ENCODE measurements around the gene CHD5.

- TF ChIP-seq, protein P1, sequence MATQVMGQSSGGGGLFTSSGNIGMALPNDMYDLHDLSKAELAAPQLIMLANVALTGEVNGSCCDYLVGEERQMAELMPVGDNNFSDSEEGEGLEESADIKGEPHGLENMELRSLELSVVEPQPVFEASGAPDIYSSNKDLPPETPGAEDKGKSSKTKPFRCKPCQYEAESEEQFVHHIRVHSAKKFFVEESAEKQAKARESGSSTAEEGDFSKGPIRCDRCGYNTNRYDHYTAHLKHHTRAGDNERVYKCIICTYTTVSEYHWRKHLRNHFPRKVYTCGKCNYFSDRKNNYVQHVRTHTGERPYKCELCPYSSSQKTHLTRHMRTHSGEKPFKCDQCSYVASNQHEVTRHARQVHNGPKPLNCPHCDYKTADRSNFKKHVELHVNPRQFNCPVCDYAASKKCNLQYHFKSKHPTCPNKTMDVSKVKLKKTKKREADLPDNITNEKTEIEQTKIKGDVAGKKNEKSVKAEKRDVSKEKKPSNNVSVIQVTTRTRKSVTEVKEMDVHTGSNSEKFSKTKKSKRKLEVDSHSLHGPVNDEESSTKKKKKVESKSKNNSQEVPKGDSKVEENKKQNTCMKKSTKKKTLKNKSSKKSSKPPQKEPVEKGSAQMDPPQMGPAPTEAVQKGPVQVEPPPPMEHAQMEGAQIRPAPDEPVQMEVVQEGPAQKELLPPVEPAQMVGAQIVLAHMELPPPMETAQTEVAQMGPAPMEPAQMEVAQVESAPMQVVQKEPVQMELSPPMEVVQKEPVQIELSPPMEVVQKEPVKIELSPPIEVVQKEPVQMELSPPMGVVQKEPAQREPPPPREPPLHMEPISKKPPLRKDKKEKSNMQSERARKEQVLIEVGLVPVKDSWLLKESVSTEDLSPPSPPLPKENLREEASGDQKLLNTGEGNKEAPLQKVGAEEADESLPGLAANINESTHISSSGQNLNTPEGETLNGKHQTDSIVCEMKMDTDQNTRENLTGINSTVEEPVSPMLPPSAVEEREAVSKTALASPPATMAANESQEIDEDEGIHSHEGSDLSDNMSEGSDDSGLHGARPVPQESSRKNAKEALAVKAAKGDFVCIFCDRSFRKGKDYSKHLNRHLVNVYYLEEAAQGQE (IDR thresholded peaks at IDR 0.05; ENCODE audit: borderline replicate concordance in 1 of 2, low read depth in 1 of 2, low read length in 2 of 2) = no peak
- TF ChIP-seq ELF4 (CRISPR knock-in tag; IDR thresholded peaks at IDR 0.05; ENCODE audit: borderline replicate concordance) = no peak
- TF ChIP-seq PREB (CRISPR knock-in tag; IDR thresholded peaks at IDR 0.05) = no peak
- no peak for TF ChIP-seq REL (CRISPR knock-in tag; conservative IDR thresholded peaks at IDR 0.05)
- TF ChIP-seq CTCF (CRISPR knock-in tag; IDR thresholded peaks at IDR 0.05) = no peak
- TF ChIP-seq ZNF768 (CRISPR knock-in tag; IDR thresholded peaks at IDR 0.05) = no peak
- TF ChIP-seq AHR (CRISPR knock-in tag; IDR thresholded peaks at IDR 0.05) = no peak
- TF ChIP-seq SMAD3 (CRISPR knock-in tag; IDR thresholded peaks at IDR 0.05) = no peak
- TF ChIP-seq DMAP1 (CRISPR knock-in tag; IDR thresholded peaks at IDR 0.05) = no peak
- TF ChIP-seq, protein P2, sequence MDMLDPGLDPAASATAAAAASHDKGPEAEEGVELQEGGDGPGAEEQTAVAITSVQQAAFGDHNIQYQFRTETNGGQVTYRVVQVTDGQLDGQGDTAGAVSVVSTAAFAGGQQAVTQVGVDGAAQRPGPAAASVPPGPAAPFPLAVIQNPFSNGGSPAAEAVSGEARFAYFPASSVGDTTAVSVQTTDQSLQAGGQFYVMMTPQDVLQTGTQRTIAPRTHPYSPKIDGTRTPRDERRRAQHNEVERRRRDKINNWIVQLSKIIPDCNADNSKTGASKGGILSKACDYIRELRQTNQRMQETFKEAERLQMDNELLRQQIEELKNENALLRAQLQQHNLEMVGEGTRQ (IDR thresholded peaks at IDR 0.05; ENCODE audit: low read depth, low read length) = no peak
- TF ChIP-seq, protein P2 (CRISPR knock-in tag; IDR thresholded peaks at IDR 0.05; ENCODE audit: borderline replicate concordance) = no peak
- TF ChIP-seq, protein P3, sequence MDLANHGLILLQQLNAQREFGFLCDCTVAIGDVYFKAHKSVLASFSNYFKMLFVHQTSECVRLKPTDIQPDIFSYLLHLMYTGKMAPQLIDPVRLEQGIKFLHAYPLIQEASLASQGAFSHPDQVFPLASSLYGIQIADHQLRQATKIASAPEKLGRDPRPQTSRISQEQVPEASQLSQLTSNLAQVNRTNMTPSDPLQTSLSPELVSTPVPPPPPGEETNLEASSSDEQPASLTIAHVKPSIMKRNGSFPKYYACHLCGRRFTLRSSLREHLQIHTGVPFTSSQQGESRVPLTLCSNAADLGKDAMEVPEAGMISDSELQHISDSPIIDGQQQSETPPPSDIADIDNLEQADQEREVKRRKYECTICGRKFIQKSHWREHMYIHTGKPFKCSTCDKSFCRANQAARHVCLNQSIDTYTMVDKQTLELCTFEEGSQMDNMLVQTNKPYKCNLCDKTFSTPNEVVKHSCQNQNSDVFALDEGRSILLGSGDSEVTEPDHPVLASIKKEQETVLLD (CRISPR knock-in tag; IDR thresholded peaks at IDR 0.05; ENCODE audit: low read depth) = no peak
- TF ChIP-seq TAF1 (CRISPR knock-in tag; IDR thresholded peaks at IDR 0.05) = no peak
Observed at GRCh38 chr1:6084781-6085495, 95.2 kb downstream of the CHD5 start.

Measured in HepG2 (cell line).